Choroid plexus epithelial cell (primary cell): ENCODE results near the gene CSMD2.

Experiments used
- DNase-seq: peaks from one replicate; pipeline ENCODE4 v3.0.0-alpha.2; 2010; ENCODE audit warnings: low read depth
- H3K4me3 ChIP-seq: 2 replicates; pipeline ENCODE4 v1.5.1; 2011; ENCODE audit warnings: low read depth, mild to moderate bottlenecking, control low read depth, low read length, moderate library complexity
- TF ChIP-seq, protein P1 (sequence below): conservative IDR thresholded peaks from 2 replicates; pipeline ENCODE4 v1.5.1; 2011; ENCODE audit warnings: low read depth, mild to moderate bottlenecking, control low read depth, inconsistent platforms, low read length, moderate library complexity

CSMD2 gene

DNA sequence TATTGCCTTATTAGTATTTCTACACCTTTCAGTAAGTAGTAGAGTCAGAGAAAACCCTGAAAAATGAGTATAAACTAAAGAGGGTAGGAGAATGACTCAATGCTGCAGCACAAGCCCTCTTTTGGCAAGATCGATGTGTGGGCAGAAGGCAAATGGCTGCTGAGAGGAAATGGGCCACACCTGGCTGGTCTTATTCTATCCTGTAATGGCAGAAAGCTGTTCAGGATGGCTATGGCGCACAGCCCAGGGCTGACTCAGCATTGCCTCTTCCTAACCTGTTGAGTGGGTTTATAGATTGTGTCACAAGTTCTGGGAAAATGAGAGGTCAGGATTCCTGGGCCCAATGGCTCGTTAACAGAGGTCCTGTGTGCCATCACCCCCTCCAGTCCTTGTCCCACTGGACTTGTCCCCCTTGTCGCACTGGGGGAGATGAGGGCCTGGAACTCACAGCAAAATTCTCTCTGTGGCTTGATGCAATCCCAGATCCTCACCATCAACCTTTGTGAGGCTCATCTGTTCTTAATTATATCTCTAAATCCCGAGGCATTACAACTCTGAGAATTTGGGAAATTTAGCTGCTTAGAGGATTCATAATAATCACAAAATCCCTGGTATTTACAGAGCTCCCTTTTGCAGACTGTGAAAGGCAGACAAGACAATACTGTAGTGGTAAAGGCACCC lies 287.9 kb downstream of the CSMD2 start:
- DNase-seq: no peak
- H3K4me3 ChIP-seq: no peak overlapping the region
- TF ChIP-seq, protein P1, sequence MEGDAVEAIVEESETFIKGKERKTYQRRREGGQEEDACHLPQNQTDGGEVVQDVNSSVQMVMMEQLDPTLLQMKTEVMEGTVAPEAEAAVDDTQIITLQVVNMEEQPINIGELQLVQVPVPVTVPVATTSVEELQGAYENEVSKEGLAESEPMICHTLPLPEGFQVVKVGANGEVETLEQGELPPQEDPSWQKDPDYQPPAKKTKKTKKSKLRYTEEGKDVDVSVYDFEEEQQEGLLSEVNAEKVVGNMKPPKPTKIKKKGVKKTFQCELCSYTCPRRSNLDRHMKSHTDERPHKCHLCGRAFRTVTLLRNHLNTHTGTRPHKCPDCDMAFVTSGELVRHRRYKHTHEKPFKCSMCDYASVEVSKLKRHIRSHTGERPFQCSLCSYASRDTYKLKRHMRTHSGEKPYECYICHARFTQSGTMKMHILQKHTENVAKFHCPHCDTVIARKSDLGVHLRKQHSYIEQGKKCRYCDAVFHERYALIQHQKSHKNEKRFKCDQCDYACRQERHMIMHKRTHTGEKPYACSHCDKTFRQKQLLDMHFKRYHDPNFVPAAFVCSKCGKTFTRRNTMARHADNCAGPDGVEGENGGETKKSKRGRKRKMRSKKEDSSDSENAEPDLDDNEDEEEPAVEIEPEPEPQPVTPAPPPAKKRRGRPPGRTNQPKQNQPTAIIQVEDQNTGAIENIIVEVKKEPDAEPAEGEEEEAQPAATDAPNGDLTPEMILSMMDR: no peak

DNA sequence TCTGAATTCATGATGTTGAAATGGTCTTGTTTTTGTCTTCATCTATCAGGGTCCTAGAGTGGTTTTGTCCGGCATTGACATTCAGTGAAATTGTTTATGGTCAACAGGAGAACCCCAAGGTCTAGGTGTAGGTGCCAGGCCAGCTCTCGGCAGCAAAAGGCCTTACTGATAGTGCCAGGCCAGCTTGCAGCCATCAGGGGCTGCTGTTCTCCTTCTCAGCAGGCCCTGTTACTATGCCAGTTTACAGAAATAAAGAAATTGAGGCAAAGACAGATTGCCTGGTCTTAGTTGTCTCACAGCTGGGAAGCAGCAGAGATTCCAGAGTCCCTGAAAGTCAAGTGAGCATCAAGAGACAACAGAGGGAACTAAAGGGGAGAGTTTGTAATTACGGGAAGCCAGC lies 289.2 kb downstream of the CSMD2 start:
- TF ChIP-seq, protein P1: no peak
- DNase-seq: no peak
- no peak overlapping the region for H3K4me3 ChIP-seq

DNA sequence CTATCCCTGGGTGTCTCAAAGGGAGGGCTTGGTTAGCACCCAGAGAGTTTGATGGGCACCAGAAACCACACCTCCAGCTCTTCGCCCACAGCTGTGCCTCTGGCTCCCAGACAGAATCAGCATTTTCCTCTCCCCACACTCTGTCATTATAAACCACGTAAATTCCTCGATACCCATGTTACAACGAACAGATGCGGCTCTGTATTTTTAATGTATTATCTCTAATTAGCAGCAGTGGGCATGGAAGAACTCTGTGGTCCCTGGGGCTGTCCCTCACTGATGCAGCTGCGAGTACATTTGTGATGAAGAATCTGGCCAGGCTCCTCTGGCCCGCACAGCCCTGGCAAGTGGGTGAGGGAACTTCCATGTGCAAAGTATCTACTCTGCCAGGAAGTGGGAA lies 290.4 kb downstream of the CSMD2 start:
- TF ChIP-seq, protein P1: no peak

DNA sequence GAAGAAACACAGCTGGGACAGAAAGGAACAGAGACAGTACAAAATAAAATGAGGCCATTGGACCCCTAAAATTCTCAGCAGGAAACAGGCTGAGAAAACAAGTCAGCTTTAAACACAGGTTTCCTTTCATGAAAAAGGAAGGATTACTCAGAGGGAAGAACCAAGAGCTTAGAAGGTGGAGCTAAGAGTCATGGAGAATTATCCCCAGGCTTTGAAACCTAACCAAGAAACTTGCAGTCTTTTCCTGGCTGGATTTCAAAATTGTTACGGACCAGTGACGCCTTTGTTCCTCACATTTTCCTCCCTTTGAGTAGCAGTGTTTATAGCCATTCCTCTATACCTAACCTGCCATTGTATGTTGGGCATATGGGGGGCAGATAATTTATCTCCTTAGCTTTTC lies 292.3 kb downstream of the CSMD2 start:
- H3K4me3 ChIP-seq: no peak overlapping the region
- TF ChIP-seq, protein P1: no peak
- DNase-seq: no peak

More for the DNA sequence above, 290.4 kb downstream of the CSMD2 start:
- H3K4me3 ChIP-seq: no peak overlapping the region
- DNase-seq: no peak

DNA sequence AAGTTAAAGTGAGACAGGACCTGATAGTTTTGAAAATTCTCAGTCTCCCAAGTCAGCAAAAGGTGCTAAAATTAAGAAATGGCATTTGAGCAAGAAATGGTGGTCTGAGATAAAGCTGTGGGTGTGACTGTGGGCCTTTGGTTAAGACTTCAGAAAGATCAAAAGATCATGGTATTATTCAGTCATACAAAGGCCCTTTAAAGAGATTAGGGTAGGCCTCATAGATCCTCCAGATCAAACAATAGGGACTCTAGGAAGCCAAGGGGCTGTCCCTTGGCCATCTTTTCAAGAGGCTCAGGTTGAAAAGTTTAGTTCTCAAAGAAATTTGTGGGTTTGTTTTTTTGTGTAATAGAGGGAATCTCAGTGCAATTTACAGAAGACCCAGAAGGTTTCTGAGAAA lies 292.8 kb downstream of the CSMD2 start:
- TF ChIP-seq, protein P1: no peak
- no peak overlapping the region for H3K4me3 ChIP-seq
- DNase-seq: no peak

DNA sequence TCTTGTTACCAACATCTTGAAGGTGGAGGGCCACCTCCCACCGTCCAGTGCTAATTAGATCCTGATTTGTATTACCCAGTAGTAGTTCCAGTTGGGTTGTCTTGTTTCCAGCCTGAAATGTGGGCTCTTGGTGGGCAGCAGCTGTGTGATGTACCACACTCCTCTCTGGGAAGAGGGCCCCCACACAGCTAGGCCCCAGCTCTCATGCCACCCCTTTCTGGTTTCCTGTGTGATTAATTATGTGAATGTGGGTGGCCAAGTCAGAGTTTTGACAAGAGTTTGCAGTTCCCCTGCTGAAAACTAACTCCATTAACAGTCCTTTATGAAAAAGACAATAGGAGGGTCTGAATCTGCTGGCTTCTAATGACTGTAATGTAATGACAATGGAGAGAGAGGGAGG lies 297.3 kb downstream of the CSMD2 start:
- DNase-seq: no peak
- H3K4me3 ChIP-seq: no peak overlapping the region
- TF ChIP-seq, protein P1: no peak

DNA sequence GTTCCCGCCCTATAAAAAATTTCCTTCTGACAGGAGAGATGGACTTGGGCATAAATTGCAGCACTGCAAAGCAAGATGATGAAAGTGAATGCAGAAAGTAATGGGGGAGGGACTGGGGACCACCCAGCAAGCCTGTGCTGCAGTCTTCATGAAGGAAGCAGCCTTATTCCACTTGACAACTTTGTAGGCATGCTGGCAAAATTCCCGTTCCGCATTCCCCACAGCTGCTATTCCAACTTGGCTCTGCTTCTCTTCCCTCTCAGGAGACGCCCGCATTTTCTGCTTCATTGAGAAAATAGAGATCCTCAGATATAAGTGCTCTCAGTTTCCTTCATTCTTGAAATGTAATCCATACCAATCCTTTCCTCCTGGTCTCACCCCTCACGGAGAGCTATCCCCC lies 298.7 kb downstream of the CSMD2 start:
- no peak overlapping the region for H3K4me3 ChIP-seq
- DNase-seq: peak; percentile 0
- TF ChIP-seq, protein P1: no peak
